ENCODE results near the gene SGMS1. TPM values are rescaled to one million over a fixed set of nuclear protein-coding genes. Genes with fewer than 3 reads are reported as not detected.

The SGMS1 gene
- total RNA-seq, 2 experiments from 2014 or later, result 11.6 TPM

- CTCF ChIA-PET, result no interaction called here
- POLR2A ChIA-PET, result no interaction called here
These were observed 8.1 kb downstream of the SGMS1 start for GRCh38 chr10:50615658-50616057.

- ChIA-PET POLR2A (no interaction called here), CTCF (no interaction called here)
These were observed 9.2 kb downstream of the SGMS1 start for GRCh38 chr10:50614444-50615137.

GRCh38 chr10:50613726-50614443, 9.9 kb downstream of the SGMS1 start:
- CTCF ChIA-PET, result interaction anchor here (1.2 kb wide), 1 partner anchor 37 kb away, joined by 3 read pairs; no protein-coding TSS in a partner anchor
- POLR2A ChIA-PET, result interaction anchor here (0.6 kb wide), 1 partner anchor 23 kb away, joined by 3 read pairs; no protein-coding TSS in a partner anchor

GRCh38 chr10:50613150-50613549, 10.6 kb downstream of the SGMS1 start:
- ChIA-PET POLR2A (interaction anchor here (0.6 kb wide), 1 partner anchor 24 kb away, joined by 3 read pairs; no protein-coding TSS in a partner anchor), CTCF (interaction anchor here (1.2 kb wide), 1 partner anchor 36 kb away, joined by 3 read pairs; no protein-coding TSS in a partner anchor)

GRCh38 chr10:50610368-50610767, 13.4 kb downstream of the SGMS1 start:
- POLR2A ChIA-PET, result no interaction called here
- CTCF ChIA-PET, result interaction anchor here (1.5 kb wide), 1 partner anchor 11 kb away, joined by 4 read pairs; no protein-coding TSS in a partner anchor

GRCh38 chr10:50607356-50607925, 16.3 kb downstream of the SGMS1 start:
- ChIA-PET CTCF (interaction anchor here (1.5 kb wide), 1 partner anchor 46 kb away, joined by 3 read pairs; no protein-coding TSS in a partner anchor), POLR2A (no interaction called here)

GRCh38 chr10:50605951-50606270, 17.8 kb downstream of the SGMS1 start:
- ChIA-PET CTCF (interaction anchor here (1.5 kb wide), 1 partner anchor 44 kb away, joined by 3 read pairs; no protein-coding TSS in a partner anchor), POLR2A (no interaction called here)

- POLR2A ChIA-PET, result no interaction called here
- CTCF ChIA-PET, result no interaction called here
These were observed 18.3 kb downstream of the SGMS1 start for GRCh38 chr10:50605269-50605950.

- ChIA-PET POLR2A (no interaction called here), CTCF (no interaction called here)
These were observed 18.9 kb downstream of the SGMS1 start for GRCh38 chr10:50604809-50605208.

GRCh38 chr10:50604049-50604640, 19.6 kb downstream of the SGMS1 start:
- POLR2A ChIA-PET, result no interaction called here
- CTCF ChIA-PET, result no interaction called here

GRCh38 chr10:50603151-50603850, 20.5 kb downstream of the SGMS1 start:
- ChIA-PET POLR2A (no interaction called here), CTCF (no interaction called here)

GRCh38 chr10:50601974-50602373, 21.8 kb downstream of the SGMS1 start:
- CTCF ChIA-PET, result no interaction called here

GRCh38 chr10:50600831-50601477, 22.8 kb downstream of the SGMS1 start:
- ChIA-PET CTCF (no interaction called here), POLR2A (no interaction called here)

More at GRCh38 chr10:50601974-50602373, 21.8 kb downstream of the SGMS1 start:
- POLR2A ChIA-PET, result no interaction called here

- POLR2A ChIA-PET, result no interaction called here
- CTCF ChIA-PET, result no interaction called here
These were observed 23.5 kb downstream of the SGMS1 start for GRCh38 chr10:50600286-50600685.

- POLR2A ChIA-PET, result no interaction called here
- CTCF ChIA-PET, result no interaction called here
These were observed 26.9 kb downstream of the SGMS1 start for GRCh38 chr10:50596897-50597296.

- ChIA-PET CTCF (no interaction called here), POLR2A (no interaction called here)
These were observed 27.3 kb downstream of the SGMS1 start for GRCh38 chr10:50596456-50596855.

GRCh38 chr10:50595785-50596184, 28.0 kb downstream of the SGMS1 start:
- ChIA-PET CTCF (no interaction called here), POLR2A (no interaction called here)

- ChIA-PET CTCF (no interaction called here), POLR2A (no interaction called here)
These were observed 30.0 kb downstream of the SGMS1 start for GRCh38 chr10:50593523-50594376.
